Measurements from ENCODE around the gene PLEKHB1. TPM values are rescaled to one million over a fixed set of nuclear protein-coding genes. Genes with fewer than 3 reads are reported as not detected.

PLEKHB1 gene
- total and polyA plus RNA-seq, 10 of the 15 experiments (the other 5 are each of a cell fraction or from before 2014, with no cell fraction given): 0.58 to 2.6 (median 1.5) TPM; not detected in 1

- Histone ChIP-seq H3K4me1 (ENCODE audit: control insufficient read depth, insufficient read depth, low read length) (no peaks in the 10 kb centered on the region), H4K20me1 (ENCODE audit: control insufficient read depth, insufficient read depth) (no peaks in the 10 kb centered on the region), H3K27me3 (replicated peaks in 1 of 2; ENCODE audit: control insufficient read depth in 2 of 2, insufficient read depth in 2 of 2, low read length in 1 of 2) (no peaks in the 10 kb centered on the region), H3K27ac (ENCODE audit: control insufficient read depth, insufficient read depth) (no peak overlapping the region), H3K4me3 (no peak overlapping the region), H2AFZ (ENCODE audit: control insufficient read depth, low read depth, low read length) (no peak overlapping the region), H3K9me3 (replicated peaks; ENCODE audit: control insufficient read depth, insufficient read depth, low read length) (no peaks in the 10 kb centered on the region), H3K9ac (ENCODE audit: control insufficient read depth, insufficient read depth, low read length) (no peak overlapping the region), H3K4me2 (ENCODE audit: control insufficient read depth, insufficient read depth) (no peak overlapping the region), H3K36me3 (ENCODE audit: control insufficient read depth in 2 of 2, insufficient read depth in 2 of 2, low read length in 1 of 2) (no peaks in the 10 kb centered on the region), H3K79me2 (ENCODE audit: control insufficient read depth, insufficient read depth, low read length) (no peaks in the 10 kb centered on the region)
- DNase-seq (ENCODE audit: low read depth, low spot score) (no peak), ATAC-seq (no peak), FAIRE-seq (no peak)
- ChIA-PET RAD21 (ENCODE audit: unreplicated experiment) (no interaction called here), CTCF (interaction anchor here (1.0 to 1.6 kb wide), 2 partner anchors 19 to 162 kb away, joined by 4 to 5 read pairs; no protein-coding TSS in a partner anchor), POLR2A (no interaction called here), SMC1A (ENCODE audit: uncharacterized antibody, unreplicated experiment) (no interaction called here)
- in situ Hi-C loops (cut with MboI) (no loop called here), intact Hi-C loops (cut with micrococcal nuclease; ENCODE audit: unreplicated experiment) (no loop called here)
- TF ChIP-seq HDGF (IDR thresholded peaks at IDR 0.05): no peak
- TF ChIP-seq E4F1 (IDR thresholded peaks at IDR 0.05; ENCODE audit: borderline replicate concordance, partially characterized antibody): no peak
- no TSS peak for BruUV-seq (replicated peaks)
These were observed 4.7 kb upstream of the PLEKHB1 start for GRCh38 chr11:73641668-73642067.

GRCh38 chr11:73645121-73645969, 1.0 kb upstream of the PLEKHB1 start:
- 36% methylated on average over 16 of the region's 16 CpGs for WGBS (ENCODE audit: insufficient coverage, insufficient replicate concordance, low lambda C conversion rate, missing lambda C conversion rate)
- Histone ChIP-seq H3K27ac (ENCODE audit: control insufficient read depth, insufficient read depth) (no peak overlapping the region), H3K9me3 (replicated peaks; ENCODE audit: control insufficient read depth, insufficient read depth, low read length) (no peaks in the 10 kb centered on the region), H3K4me1 (ENCODE audit: control insufficient read depth, insufficient read depth, low read length) (no peaks in the 10 kb centered on the region), H4K20me1 (ENCODE audit: control insufficient read depth, insufficient read depth) (no peaks in the 10 kb centered on the region), H3K4me3 (no peak overlapping the region), H3K9ac (ENCODE audit: control insufficient read depth, insufficient read depth, low read length) (no peak overlapping the region), H3K36me3 (ENCODE audit: control insufficient read depth in 2 of 2, insufficient read depth in 2 of 2, low read length in 1 of 2) (no peaks in the 10 kb centered on the region), H3K4me2 (ENCODE audit: control insufficient read depth, insufficient read depth) (no peak overlapping the region), H2AFZ (ENCODE audit: control insufficient read depth, low read depth, low read length) (no peak overlapping the region), H3K79me2 (ENCODE audit: control insufficient read depth, insufficient read depth, low read length) (no peaks in the 10 kb centered on the region), H3K27me3 (replicated peaks in 1 of 2; ENCODE audit: control insufficient read depth in 2 of 2, insufficient read depth in 2 of 2, low read length in 1 of 2) (no peaks in the 10 kb centered on the region)
- POLR2A ChIA-PET: no interaction called here
- in situ Hi-C loops (cut with MboI) (no loop called here), intact Hi-C loops (cut with micrococcal nuclease; ENCODE audit: unreplicated experiment) (no loop called here)
- FAIRE-seq (no peak), ATAC-seq (no peak), DNase-seq (ENCODE audit: low read depth, low spot score) (no peak)
- no TSS peak for BruUV-seq (replicated peaks)
- SMC1A ChIA-PET (ENCODE audit: uncharacterized antibody, unreplicated experiment): interaction anchor here (0.6 kb wide), 1 partner anchor 164 kb away, joined by 3 read pairs; no protein-coding TSS in a partner anchor
- RAD21 ChIA-PET (ENCODE audit: unreplicated experiment): interaction anchor here (0.6 kb wide), 1 partner anchor 18 kb away, joined by 3 read pairs; no protein-coding TSS in a partner anchor
- CTCF ChIA-PET: interaction anchor here (0.8 to 2.5 kb wide), 3 partner anchors 15 to 166 kb away, joined by 3 to 15 read pairs (median 4); no protein-coding TSS in a partner anchor
- TF ChIP-seq ZNF384 (IDR thresholded peaks at IDR 0.05; ENCODE audit: borderline replicate concordance, low read depth, low read length) (no peak), CHD4 (IDR thresholded peaks at IDR 0.05) (no peak), MLLT1 (IDR thresholded peaks at IDR 0.05) (no peak), MAX (IDR thresholded peaks at IDR 0.05; ENCODE audit: low read depth, low read length) (no peak), TBL1XR1 (IDR thresholded peaks at IDR 0.05; ENCODE audit: low read depth, low read length) (no peak), JUND (IDR thresholded peaks at IDR 0.05; ENCODE audit: low read depth, low read length) (no peak), JUNB (IDR thresholded peaks at IDR 0.05) (no peak), ZNF24 (IDR thresholded peaks at IDR 0.05) (no peak), ZZZ3 (IDR thresholded peaks at IDR 0.05; ENCODE audit: control insufficient read depth, insufficient read length, low read depth) (no peak), RCOR1 (conservative IDR thresholded peaks at IDR 0.05; ENCODE audit: low read depth, low read length) (no peak), EED (IDR thresholded peaks at IDR 0.05; ENCODE audit: low read depth) (no peak), LARP7 (IDR thresholded peaks at IDR 0.05) (no peak)
